ENCODE data around the gene TRAF4.

DNA sequence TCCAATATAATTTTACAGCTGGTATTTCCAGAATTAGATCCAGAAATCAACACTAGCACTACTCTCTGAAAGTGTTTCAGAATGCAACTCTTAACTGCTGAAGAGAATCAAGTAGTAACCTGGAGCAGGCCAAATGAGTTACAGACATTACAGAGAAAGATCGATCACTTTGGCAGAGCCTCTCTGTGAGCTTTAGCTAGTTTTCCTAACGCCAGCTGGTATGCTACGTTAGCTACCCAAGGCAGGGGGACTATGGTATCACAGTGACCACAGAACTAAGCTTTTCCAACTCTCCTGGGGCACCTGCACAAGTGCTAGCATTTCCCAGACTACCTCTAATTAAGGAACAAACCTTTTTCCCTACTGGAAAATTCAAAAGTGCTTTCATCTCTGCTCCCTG is 30.4 kb downstream of the TRAF4 start:
- TF ChIP-seq, protein P1, sequence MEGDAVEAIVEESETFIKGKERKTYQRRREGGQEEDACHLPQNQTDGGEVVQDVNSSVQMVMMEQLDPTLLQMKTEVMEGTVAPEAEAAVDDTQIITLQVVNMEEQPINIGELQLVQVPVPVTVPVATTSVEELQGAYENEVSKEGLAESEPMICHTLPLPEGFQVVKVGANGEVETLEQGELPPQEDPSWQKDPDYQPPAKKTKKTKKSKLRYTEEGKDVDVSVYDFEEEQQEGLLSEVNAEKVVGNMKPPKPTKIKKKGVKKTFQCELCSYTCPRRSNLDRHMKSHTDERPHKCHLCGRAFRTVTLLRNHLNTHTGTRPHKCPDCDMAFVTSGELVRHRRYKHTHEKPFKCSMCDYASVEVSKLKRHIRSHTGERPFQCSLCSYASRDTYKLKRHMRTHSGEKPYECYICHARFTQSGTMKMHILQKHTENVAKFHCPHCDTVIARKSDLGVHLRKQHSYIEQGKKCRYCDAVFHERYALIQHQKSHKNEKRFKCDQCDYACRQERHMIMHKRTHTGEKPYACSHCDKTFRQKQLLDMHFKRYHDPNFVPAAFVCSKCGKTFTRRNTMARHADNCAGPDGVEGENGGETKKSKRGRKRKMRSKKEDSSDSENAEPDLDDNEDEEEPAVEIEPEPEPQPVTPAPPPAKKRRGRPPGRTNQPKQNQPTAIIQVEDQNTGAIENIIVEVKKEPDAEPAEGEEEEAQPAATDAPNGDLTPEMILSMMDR (IDR thresholded peaks at IDR 0.05) = no peak
- TF ChIP-seq POLR2A (IDR thresholded peaks at IDR 0.05) = no peak

Measured in testis (tissue), 2 donors.